GM21381 (cell line): ENCODE results near the gene SEMA4A.
A peak's percentile ranks its signal among the peaks of the same experiment; 100 is the strongest.
"Not testable (repeated sequence)": the region's sequence is repeated elsewhere in the genome, so short reads cannot be mapped to it uniquely, and the experiment has no call there.

Experiments used
- ATAC-seq: cut with Tn5 transposase; IDR thresholded peaks from one replicate; pipeline ENCODE4 v1.9.1; 2021; ENCODE audit warnings: mild to moderate bottlenecking, moderate library complexity; ENCODE audit not compliant: unreplicated experiment

SEMA4A gene

DNA sequence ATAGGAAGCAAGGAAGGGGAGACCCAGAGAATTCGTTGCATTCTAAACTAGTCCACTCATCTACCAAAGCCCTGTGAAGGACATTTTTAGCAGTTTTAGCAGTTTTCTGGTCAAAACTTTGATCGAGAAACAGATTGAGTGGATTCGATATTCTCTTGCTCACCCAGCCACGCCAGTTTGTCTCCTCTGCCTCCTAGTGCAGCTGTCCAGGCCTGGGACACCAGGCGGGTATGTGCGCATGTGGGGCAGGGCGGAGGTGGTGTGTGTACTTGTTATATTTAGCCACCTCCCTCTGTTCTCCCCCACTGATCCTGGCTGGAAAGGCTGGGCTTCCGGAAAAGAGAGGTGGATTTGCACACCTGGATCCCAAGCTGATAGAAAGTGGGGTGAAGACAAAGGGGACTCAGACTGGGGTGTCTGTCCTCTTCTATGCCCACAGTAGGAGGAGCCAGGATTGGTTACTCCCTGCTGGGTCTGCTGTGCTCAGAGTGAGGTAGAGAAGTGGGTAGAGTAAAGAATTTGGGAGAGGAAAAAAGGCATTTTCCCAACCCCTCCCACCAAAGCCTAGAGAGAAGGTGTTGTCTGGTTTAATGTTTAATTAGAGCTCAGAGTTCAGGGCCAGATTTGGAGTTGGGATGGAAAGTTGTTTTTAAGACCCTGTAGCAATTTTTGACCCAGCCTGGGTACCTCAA is 35.1 kb upstream of the SEMA4A start:
- ATAC-seq = no peak

DNA sequence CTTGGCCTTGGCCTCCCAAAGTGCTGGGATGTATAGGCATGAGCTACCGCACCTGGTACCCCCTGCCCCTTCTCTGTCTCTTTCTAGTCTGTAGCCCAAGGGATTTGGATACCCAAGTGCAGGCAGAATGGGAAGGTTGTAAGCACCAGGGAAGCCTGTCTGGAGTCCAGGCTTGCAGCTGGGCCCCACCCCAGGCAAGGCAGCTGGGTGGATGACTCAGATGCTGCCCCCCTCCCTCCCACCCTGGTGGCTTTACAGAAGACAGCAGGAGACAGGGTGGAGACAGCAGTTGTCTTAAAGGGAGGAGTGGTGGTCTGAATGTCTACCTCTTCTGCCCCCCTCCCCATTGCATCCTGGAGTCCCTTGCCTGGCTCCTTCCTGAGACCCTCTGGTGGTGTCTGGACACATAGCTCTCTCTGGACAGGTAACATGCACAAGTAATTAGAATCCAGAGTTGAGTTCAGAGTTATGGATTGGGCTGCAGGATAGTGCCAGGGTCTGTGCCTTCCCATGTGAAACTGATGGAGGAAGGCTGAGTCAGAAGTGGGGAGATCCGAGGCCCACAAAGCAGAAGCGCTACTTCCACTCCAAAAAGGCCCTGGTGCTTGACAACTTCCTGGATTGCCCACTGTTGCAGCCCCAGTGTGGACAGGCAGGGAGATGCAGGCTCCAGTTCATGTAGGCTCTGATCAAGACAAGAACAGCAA is 33.7 kb upstream of the SEMA4A start:
- ATAC-seq = no peak

DNA sequence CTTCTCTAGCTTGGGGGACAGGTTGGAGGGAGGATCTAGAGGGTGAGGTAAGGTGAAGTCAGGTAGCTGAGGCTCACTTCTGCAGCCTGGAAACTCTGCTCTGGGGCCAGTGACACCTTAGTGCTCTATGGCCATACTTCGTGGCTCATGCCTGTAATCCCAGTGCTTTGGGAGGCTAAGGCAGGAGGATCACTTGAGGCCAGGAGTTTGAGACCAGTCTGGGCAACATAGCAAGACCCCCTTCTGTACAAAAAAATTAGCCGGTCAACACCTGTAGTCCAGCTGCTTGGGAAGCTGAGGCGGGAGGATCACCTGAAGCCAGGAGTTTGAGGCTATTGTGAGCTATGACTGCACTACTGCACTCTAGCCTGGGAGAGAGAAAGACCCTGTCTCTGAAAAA is 33.1 kb upstream of the SEMA4A start:
- no peak for ATAC-seq

DNA sequence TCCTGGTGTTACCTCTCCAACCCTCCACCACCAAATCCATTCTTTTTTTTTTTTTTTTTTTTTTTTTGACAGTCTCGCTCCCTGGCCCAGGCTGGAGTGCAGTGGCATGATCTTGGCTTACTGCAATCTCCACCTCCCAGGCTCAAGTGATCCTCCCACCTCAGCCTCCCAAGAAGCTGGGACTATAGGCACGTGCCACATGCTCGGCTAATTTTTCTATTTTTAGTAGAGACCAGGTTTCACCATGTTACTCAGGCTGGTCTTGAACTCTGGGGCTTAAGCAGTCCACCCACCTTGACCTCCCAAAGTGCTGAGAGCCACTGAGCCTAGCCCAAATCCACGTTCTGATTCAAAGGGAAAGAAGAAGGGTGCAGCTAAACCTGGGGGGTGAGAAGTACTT is 32.4 kb upstream of the SEMA4A start:
- not testable (repeated sequence) for ATAC-seq

DNA sequence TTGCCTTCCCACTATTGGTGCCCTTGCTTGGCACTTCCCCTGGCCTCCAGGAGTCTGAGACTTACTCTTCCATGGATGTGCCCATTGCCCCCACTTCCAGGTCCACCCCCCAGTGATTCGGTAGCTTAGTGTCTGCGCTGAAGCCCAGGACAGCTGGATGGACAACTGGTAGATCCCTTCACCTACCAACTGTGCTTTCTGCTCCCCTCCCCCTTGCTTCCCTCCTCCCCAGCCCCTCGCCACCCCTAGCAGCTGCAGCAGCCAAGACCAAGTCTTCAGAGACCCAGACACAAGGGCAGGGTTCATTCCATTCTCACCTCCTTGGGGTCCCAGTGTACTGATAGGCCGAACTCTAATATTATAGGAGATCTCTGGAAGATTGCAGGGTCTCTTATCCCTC is 31.9 kb upstream of the SEMA4A start:
- ATAC-seq = no peak

DNA sequence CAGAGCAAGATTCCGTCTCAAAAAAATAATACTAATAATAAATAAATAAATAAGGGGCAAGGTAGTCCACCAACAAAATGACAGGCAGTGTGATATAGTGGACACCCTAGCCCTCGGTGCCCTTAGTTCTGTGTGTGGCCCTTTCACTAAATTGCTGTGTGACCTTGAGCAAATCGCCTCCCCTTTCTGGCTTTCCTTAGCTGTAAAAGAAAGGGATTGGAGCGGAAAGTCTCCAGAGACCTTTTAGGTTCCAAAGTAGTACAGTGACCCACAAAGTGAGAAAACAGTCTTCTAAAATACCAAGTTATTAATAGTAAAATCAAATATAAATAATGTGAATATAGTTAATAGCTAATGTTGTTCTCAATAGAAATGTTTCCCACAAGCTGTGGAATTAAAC is 31.3 kb upstream of the SEMA4A start:
- ATAC-seq = no peak

DNA sequence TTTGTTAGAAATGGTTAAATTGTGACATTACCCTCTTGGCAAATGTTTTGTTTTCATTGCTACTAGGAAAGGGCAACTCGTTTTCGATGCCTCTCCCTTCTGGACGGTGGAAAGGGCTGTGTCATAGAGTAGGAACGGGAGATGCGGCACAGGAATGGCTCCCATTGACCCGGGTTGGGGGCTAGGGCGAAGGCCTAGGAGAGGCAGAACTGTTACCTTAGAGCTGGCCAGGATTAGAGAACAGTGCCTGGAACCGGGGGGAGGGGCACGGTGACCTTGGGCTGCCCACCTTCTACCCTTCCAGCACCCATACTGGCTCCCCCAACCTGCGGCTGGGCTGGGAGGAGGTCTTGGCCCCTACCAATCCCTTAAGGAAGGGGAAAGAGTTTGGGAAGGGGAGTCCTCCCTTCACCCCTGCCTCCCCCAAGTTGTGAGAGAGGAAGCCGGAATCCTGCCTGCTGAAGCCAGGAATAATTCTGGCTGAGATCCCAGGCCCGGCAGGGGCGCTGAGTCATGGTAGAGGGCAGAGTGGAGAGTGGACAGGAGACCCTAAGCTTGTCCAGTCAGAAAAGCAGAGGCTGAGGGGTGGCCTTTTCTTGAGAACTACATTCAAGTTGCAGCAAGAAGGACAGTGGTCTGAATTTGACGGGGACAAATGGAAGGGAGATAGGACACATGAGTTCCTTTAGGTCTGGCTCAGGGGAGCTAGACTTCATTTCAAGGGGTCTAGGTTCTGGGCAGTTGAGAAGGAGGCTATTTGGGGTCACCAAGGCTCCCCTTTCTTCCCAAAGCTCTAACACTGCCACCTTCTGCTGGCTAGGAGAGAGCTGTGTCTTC is 30.6 kb upstream of the SEMA4A start:
- no peak for ATAC-seq

DNA sequence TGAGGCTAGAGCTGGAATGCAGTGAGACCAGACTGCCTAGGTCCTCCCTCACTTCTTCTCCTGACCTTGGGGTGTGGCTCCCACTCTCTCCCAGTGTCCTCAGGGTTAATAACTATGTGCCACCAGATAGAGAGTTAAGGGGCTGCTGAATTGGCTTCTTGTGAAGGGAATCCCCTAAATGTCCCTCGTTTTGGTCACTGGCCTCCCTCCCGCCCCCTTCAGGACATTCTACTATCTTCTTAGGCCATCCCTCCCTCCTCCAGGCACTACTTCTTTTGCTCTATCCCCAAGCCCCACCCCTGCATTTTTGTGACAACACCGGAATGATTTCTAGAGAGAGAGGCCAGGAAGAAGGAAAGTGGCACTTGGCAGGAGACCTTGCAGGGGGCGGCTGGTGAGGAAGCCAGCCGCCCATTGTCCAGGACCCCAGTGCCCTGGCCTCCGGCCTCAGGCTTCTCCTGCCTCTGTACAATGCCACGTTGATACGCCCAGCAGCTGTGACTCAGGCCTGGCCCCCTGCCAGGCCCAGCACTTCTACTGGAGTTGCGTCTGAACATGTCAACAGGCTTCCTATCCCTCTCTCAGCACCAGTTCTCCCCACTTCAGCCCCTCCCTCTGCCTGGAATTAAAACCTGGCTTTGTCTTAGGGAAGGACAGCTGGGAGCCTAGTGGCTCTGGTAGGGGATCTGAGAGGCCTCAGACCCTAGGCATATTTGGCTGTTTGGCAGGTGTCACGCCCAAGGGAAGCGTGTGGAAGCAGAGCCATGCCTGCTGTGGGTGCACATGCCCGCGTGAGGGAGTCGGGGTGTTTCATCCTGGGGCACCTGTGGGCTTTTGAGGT is 29.8 kb upstream of the SEMA4A start:
- ATAC-seq = no peak

DNA sequence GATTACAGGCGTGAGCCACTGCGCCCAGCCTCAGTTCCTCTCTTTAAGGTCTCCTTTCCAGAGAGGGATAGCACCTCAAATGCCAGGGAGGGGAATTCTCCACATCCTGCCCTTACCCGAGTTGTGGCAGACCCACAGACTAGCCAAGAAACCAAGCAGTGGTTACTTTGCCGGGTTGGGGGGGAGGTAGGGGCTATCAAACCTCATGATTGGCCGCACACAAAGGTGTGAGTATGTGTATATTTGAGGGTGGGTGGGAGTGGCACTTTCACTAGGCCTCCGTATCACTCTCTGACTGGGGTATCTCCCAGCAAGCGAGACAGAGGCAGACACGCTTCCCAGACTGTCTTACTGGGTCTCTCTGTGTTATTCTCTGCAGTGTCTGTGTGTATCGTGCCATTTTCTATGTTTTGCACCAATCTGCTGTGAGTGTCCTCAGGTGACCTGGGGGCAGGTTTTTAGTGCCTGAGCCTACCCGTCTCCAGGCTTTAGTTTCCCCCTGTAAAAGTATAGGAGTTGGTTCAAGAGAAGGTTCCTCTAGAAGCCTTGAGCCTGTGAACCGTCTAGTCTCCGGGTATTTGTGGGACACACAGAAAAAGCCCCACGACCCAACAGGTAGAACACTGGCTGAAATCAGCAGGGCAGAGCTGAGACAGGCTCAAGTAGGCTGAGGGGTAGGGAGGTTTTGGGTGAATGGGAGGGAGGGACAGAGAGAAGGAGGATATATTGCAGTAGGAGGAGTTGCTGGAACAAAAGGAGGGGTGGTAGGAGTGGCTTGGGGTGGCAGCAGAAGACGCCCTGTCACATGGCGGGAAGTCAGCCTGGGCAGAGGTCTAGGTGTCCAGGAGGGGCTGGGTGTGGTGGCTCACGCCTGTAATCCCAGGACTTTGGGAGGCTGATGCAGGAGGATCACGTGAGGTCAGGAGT is 28.6 kb upstream of the SEMA4A start:
- ATAC-seq = no peak

DNA sequence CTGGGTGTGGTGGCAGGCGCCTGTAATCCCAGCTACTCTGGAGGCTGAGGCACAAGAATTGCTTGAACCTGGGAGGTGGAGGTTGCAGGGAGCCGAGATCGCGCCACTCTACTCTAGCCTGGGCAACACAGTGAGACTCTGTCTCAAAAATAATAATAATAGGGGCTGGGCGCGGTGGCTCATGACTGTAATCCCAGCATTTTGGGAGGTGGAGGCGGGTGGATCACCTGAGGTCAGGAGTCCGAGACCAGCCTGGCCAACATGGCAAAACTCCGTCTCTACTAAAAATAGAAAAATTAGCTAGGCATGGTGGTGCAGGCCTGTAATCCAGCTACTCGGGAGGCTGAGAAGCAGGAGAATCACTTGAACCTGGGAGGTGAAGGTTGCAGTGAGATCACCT is 27.8 kb upstream of the SEMA4A start:
- ATAC-seq = not testable (repeated sequence)

DNA sequence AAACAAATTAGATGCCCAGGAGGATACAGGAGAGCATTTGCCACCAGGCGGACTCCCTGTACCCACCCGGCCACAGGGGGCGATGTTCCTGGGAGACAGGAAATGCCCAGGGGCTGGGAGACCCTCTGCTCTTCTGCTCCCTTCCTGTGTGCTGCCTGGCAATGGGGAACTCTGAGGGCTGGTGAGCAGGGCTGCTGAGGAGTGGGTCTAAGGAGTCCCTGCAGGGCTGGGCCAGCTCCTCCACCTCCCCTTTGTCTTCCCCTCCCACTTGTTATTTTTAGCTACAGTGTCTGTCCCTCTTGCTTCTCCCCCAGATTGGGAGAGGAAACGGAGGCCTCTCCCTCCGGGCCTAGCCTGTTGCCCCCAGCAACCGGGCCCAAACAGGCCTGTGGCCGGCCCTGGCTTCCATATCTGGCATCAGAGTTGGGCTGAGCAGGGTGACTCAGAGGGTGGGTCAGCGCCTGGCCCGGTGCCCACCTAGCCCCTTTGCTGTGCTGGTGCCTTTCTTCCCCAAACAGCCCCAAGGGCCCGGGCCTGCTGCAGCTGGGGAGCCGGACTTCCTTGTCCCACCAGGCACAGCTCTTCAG is 27.2 kb upstream of the SEMA4A start:
- peak; percentile 34 for ATAC-seq

DNA sequence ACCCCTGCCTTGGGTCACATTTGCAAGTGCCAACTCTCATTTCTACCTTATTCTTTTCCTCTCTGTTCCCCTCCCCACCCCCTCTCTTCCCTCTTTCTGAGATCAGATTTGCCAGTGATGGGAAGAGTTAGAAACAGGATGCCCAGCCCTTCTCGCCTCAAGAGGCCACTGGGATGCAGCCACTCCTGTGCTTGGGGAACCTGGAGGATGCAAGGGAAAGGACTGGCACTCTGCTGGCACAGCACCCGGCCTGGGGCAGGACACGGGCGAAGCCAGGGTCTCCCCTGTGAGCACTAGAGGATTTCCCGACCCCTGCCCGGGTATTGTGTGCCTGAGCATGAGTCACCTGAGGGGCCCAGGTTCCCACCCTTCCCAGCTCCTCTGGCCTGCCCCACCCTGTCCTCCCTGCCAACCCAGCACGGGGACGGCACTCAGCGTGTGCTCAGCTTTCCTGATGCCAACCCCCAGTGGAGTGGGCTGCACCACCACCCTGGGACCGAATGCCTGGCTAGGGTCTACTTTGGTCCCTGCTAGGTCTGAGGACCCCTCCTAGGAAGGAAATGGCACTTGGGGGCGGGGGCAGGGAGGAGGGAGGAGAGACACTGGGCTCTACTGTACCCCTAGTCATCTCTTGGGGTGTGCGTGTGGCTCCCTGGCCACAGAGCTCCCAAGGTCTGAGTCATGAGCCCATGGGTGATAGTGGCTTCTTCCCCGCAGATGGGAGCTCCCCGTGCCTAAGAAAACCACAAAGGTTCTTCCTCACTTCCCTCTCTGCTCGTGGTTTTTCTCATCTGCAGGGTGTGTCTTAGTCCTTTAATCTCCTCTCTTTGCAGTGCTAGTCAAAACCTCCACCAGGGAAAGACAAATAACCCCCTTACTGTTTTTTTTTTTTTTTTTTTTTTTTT is 26.5 kb upstream of the SEMA4A start:
- ATAC-seq = peak; percentile 45

DNA sequence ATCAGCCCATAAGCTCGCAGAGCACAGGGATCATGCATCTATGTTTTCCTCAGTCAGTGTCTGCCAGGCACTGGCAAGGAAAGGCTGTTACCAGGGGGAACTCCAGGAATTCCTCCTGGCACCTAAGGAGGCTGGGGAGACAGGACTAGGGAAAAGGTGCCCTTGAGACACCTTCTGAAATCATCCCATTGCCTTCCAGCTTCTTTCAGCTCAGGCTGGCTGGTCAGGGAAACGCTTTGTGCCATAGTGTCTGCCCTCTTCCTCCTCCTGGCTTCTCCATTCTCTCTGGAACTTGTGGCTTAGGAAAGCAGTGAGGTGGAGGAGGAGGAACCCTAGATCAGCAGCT is 25.1 kb upstream of the SEMA4A start:
- ATAC-seq = no peak

DNA sequence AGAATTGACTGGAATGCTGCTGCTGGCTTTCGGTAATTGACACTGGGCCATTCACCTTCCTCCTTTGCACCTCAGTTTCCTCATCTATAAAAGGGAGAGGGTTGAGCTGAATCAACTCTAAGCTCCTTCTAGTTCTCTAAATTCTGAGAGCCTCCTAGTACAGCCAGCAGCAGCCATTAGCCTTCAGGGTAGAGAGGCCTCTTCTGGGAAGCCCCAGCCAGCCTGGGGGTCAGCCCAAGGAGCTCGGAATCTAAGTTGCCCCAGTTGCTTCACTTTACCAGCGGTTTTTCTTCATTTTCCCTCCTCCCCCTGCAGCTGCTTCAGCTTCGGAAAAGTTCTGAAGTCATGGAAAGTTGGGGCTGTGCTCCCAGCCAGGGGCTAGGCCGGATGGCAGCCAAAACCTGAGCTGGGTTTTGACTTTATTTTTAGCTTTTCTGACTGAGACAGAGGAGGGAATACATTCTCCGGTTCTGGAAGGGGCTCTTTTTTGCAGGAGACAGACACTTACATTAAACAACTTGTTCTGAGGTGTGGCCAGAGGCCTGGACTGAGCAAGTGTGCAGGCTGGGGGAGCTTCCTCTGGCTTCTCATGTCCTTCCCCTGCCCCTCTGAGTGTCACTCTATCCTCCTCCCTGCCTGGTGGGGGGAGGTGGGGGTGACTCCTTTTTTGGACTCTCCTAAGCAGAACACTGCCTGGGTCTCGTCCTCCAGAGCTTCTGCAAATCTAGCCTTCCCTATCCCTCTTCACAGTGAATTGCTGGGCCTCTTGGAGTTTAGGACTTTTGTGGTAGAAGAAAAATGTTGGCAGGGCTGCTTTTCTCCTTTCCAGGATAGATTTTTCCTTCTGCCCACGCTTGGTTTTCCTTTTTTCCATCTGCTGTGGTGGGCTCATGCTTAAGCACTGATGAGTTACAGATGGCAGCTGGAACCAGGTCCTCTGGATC is 24.5 kb upstream of the SEMA4A start:
- no peak for ATAC-seq

DNA sequence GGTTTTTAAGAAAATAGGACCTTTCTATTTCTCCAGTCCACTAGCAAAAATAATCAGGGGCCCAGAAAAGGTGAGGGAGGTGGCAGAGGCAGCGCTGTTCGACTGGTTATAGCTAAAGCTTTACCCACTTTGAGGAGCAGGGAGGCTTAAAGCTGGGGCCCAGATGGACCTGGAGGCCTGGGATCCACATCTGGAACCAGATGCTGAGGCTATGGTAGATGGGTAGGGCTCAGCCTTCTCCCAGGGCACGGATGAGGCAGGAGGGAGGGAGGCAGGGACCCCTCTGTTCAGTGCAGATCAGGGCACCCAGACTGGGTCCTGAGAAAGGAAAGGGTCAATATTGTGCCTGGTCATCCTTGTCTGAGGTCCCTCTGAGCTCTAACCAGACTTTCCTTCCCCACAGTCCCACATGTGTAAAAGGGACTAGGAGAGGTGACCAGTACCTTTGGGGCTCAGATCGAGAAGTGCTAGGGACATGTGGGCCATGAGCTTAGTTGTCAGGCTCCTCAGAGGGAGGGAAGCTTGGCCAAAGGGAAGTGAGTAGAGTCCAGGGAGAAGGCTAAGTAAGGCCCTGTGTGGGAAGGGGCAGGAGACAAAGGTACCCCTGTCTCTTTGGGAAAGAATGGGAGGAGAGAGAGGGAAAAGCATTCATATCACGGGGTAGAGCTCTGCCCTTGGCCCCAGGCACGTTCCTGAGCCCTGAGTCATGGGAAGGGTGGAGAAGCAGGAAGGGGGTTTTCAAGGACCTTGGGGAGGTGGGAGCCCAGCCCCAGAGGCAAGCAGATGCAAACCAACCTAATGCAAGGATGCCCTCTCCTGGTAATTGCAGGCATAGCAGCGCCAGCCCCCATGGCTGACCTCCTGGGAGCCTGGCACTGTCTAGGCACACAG is 23.5 kb upstream of the SEMA4A start:
- no peak for ATAC-seq

DNA sequence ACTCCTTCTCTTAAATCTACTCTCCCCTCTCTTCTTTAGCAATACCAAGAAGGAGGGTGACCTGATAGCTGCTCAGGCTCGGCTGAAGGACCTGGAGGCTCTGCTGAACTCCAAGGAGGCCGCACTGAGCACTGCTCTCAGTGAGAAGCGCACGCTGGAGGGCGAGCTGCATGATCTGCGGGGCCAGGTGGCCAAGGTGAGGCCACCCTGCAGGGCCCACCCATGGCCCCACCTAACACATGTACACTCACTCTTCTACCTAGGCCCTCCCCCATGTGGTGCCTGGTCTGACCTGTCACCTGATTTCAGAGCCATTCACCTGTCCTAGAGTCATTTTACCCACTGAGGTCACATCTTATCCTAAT is 22.8 kb upstream of the SEMA4A start:
- no peak for ATAC-seq
